Measurements from ENCODE around the gene DGKZ. TPM values are rescaled to one million over a fixed set of nuclear protein-coding genes. Genes with fewer than 3 reads are reported as not detected.

DGKZ gene
- total RNA-seq, 1 experiment from 2014 or later: 68.9 TPM

DNA sequence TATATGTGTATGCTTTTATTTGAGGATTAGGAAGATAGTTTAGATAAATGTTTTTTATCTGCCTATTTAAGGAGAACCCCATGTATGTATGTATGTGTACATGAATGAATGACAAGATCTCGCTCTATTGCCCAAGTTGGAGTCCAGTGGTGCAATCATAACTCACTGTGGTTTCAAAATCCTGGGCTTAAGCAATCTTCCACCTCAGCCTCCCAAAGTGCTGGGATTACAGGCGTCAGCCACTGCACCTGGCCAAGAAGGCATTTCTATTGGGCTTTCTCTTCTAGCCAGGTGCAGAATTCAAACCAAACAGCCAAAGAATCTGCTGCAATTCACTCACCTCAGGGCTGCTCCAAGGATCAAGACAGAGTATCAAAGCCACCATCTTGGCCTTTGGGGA lies 25.5 kb upstream of the DGKZ start:
- H3K27me3 Mint-ChIP-seq (ENCODE audit: low read depth): peaks cover 3% of the 10 kb centered on the region
- H3K4ac ChIP-seq (ENCODE audit: low read depth, low read length): no peak overlapping the region

More for the DNA sequence above, 25.5 kb upstream of the DGKZ start:
- Histone ChIP-seq H3K23me2 (ENCODE audit: insufficient read length, low read depth, low read length, poor library complexity, severe bottlenecking) (no peaks in the 10 kb centered on the region), H3K79me2 (ENCODE audit: insufficient read depth, low read length) (no peaks in the 10 kb centered on the region), H2BK20ac (ENCODE audit: low read depth, low read length, poor library complexity, severe bottlenecking) (no peak overlapping the region), H3K27me3 (ENCODE audit: insufficient read depth, low read length) (no peaks in the 10 kb centered on the region), H3K4me1 (ENCODE audit: insufficient read depth, low read length) (no peaks in the 10 kb centered on the region), H2BK120ac (ENCODE audit: low read depth, low read length, poor library complexity, severe bottlenecking) (no peak overlapping the region), H2BK15ac (ENCODE audit: low read depth, low read length) (no peak overlapping the region), H3K79me1 (ENCODE audit: insufficient read depth, low read depth, low read length, poor library complexity, severe bottlenecking) (no peaks in the 10 kb centered on the region), H3K9ac (ENCODE audit: extremely low read depth, insufficient read length, low read length) (no peak overlapping the region), H3K14ac (ENCODE audit: insufficient read depth, low read length) (no peak overlapping the region), H4K91ac (ENCODE audit: insufficient read length, low read depth, low read length) (no peak overlapping the region), H4K8ac (replicated peaks; ENCODE audit: insufficient read length, low read depth, low read length) (no peak overlapping the region), H3K18ac (ENCODE audit: insufficient read length, low read depth, low read length) (no peak overlapping the region), H3K4me2 (ENCODE audit: insufficient read depth, insufficient read length, low read length) (no peak overlapping the region), H3K27ac (ENCODE audit: insufficient read length, low read depth, low read length) (no peak overlapping the region), H3K56ac (ENCODE audit: insufficient read length, low read depth, low read length) (no peak overlapping the region), H3T11ph (ENCODE audit: low read length) (no peak overlapping the region), H4K20me1 (ENCODE audit: control insufficient read depth, insufficient read depth, insufficient read length) (no peaks in the 10 kb centered on the region), H2BK12ac (ENCODE audit: insufficient read length, low read depth, low read length) (no peak overlapping the region), H2BK5ac (ENCODE audit: insufficient read length, low read length) (no peak overlapping the region), H3K23ac (ENCODE audit: insufficient read length, low read depth, low read length) (no peak overlapping the region), H4K5ac (ENCODE audit: insufficient read length, low read depth, low read length) (no peak overlapping the region), H2AK5ac (ENCODE audit: insufficient read length, low read length) (no peak overlapping the region), H2AFZ (ENCODE audit: low read length) (no peak overlapping the region), H3K9me3 (ENCODE audit: control insufficient read depth, low read depth, low read length) (no peaks in the 10 kb centered on the region)
- no peak overlapping the region for H3K4me3 Mint-ChIP-seq
- no CpG with 5 or more reads among the region's 2 CpGs for WGBS (ENCODE audit: extremely low coverage, insufficient read length, low lambda C conversion rate)
- no peaks in the 10 kb centered on the region for H3K9me3 Mint-ChIP-seq
- no peak for DNase-seq
- peaks cover 9 to 12% of the 10 kb centered on the region in 2 experiments; a peak in 3 of 4 replicates for H3K4me1 Mint-ChIP-seq
- H3K27ac Mint-ChIP-seq: no peak overlapping the region
- peaks cover 0 to 9% (median 6%) of the 10 kb centered on the region in 3 experiments; a peak in 3 of 7 replicates for H3K36me3 Mint-ChIP-seq (ENCODE audit: insufficient read depth in 1 of 3, low read depth in 3 of 3)
- TF ChIP-seq, protein P1, sequence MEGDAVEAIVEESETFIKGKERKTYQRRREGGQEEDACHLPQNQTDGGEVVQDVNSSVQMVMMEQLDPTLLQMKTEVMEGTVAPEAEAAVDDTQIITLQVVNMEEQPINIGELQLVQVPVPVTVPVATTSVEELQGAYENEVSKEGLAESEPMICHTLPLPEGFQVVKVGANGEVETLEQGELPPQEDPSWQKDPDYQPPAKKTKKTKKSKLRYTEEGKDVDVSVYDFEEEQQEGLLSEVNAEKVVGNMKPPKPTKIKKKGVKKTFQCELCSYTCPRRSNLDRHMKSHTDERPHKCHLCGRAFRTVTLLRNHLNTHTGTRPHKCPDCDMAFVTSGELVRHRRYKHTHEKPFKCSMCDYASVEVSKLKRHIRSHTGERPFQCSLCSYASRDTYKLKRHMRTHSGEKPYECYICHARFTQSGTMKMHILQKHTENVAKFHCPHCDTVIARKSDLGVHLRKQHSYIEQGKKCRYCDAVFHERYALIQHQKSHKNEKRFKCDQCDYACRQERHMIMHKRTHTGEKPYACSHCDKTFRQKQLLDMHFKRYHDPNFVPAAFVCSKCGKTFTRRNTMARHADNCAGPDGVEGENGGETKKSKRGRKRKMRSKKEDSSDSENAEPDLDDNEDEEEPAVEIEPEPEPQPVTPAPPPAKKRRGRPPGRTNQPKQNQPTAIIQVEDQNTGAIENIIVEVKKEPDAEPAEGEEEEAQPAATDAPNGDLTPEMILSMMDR (conservative IDR thresholded peaks at IDR 0.05): no peak
